Hepatocyte (in vitro differentiated cells): ENCODE data around the gene ECT2. TPM values are rescaled to one million over a fixed set of nuclear protein-coding genes. Genes with fewer than 3 reads are reported as not detected.
A peak's percentile ranks its signal among the peaks of the same experiment; 100 is the strongest.
"Not testable (repeated sequence)": the region's sequence is repeated elsewhere in the genome, so short reads cannot be mapped to it uniquely, and the experiment has no call there.

ENCODE experiments used
- DNase-seq: peaks from one replicate; pipeline ENCODE4 v3.0.0-alpha.2; 2016; ENCODE audit warnings: low spot score
- H2AFZ ChIP-seq: fragments of 200-600 bp; sonication (generic); 2 replicates; pipeline ENCODE4 v1.6.0; 2016; ENCODE audit warnings: antibody characterized with exemption, mild to moderate bottlenecking
- H3K27ac ChIP-seq: fragments of 200-600 bp; sonication (generic); 2 replicates; pipeline ENCODE4 v1.5.1; 2016; ENCODE audit warnings: mild to moderate bottlenecking
- H3K27me3 ChIP-seq: fragments of 200-600 bp; sonication (generic); 2 replicates; pipeline ENCODE4 v1.6.1; 2016
- H3K36me3 ChIP-seq: fragments of 200-600 bp; sonication (generic); replicated peaks from 2 replicates; pipeline ENCODE4 v1.5.1; 2016; ENCODE audit warnings: low read depth; ENCODE audit not compliant: insufficient read depth
- H3K4me1 ChIP-seq: fragments of 200-600 bp; sonication (generic); 2 replicates; pipeline ENCODE4 v1.5.1; 2016; ENCODE audit warnings: mild to moderate bottlenecking, moderate library complexity; ENCODE audit not compliant: insufficient read depth
- H3K4me2 ChIP-seq: fragments of 200-600 bp; sonication (generic); 2 replicates; pipeline ENCODE4 v1.6.0; 2016
- H3K4me3 ChIP-seq: fragments of 200-600 bp; sonication (generic); 2 replicates; pipeline ENCODE4 v1.5.1; 2016; ENCODE audit warnings: mild to moderate bottlenecking
- H3K79me2 ChIP-seq: fragments of 200-600 bp; sonication (generic); 2 replicates; pipeline ENCODE4 v1.6.0; 2017; ENCODE audit warnings: mild to moderate bottlenecking
- H3K9me2 ChIP-seq: fragments of 200-600 bp; sonication (generic); replicated peaks from 2 replicates; pipeline ENCODE4 v1.6.0; 2017; ENCODE audit warnings: mild to moderate bottlenecking; ENCODE audit not compliant: insufficient read depth
- H3K9me3 ChIP-seq: fragments of 200-600 bp; sonication (generic); 2 replicates; pipeline ENCODE4 v1.5.1; 2016; ENCODE audit warnings: low read depth, mild to moderate bottlenecking
- H4K20me1 ChIP-seq: fragments of 200-600 bp; sonication (generic); 2 replicates; pipeline ENCODE4 v1.6.0; 2016; ENCODE audit warnings: mild to moderate bottlenecking; ENCODE audit not compliant: insufficient read depth, poor library complexity, severe bottlenecking
- EZH2 ChIP-seq: fragments of 200-600 bp; sonication (generic); IDR thresholded peaks from 2 replicates; pipeline ENCODE4 v1.6.1; 2016; ENCODE audit warnings: antibody characterized with exemption, mild to moderate bottlenecking, borderline replicate concordance
- EZH2phosphoT487 ChIP-seq: fragments of 200-600 bp; sonication (generic); IDR thresholded peaks from one replicate; pipeline ENCODE4 v1.6.1; 2018; ENCODE audit warnings: antibody characterized with exemption, mild to moderate bottlenecking, low read depth, moderate library complexity; ENCODE audit not compliant: unreplicated experiment, severe bottlenecking
- WGBS: methylation state at CpG from one replicate; pipeline ENCODE4 v1.1.6; 2016; ENCODE audit warnings: low lambda C conversion rate; ENCODE audit errors: missing lambda C conversion rate; 5-methylcytosine and 5-hydroxymethylcytosine counted together
- polyA plus RNA-seq: library from polyadenylated mRNA; unstranded; fragments of >200 nt; fragmentation: Nextera tagmentation; extraction: Ambion mirVana; gene quantifications from 2 replicates; pipeline ENCODE4 v1.2.1, GENCODE V29; 2016
- total RNA-seq: library from RNA; depleted of rRNA; stranded (reverse); fragments of >200 nt; gene quantifications from 2 replicates; pipeline ENCODE4 v1.2.3, GENCODE V29; 2014
- TF ChIP-seq, protein P1 (sequence below): fragments of 200-600 bp; sonication (generic); IDR thresholded peaks from 2 replicates; pipeline ENCODE4 v1.5.1; 2016; ENCODE audit warnings: antibody characterized with exemption, mild to moderate bottlenecking; ENCODE audit not compliant: poor library complexity

The ECT2 gene
- total and polyA plus RNA-seq, 2 experiments from 2014 or later = 9.3 to 16.7 TPM

DNA sequence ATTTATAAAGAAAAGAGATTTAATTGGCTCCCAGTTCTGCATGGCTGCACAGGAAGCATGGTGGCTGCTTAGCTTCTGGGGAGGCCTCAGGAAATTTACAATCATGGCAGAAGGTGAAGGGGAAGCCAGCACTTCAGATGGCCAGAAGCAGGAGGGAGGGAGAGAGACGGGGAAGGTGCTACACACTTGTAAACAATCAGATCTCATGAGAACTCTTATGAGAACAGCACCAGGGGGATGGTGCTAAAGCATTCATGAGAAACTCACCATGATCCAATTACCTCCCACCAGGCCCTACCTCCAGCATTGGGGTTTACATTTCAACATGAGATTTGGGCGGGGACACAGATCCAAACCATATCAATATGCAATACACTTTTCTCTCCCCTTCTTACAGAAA lies 73.7 kb downstream of the ECT2 start:
- Histone ChIP-seq H3K79me2 (no peaks in the 10 kb centered on the region), H3K4me3 (no peak overlapping the region), H4K20me1 (no peaks in the 10 kb centered on the region), H3K9me2 (no peaks in the 10 kb centered on the region), H3K27me3 (no peaks in the 10 kb centered on the region), H3K4me1 (no peaks in the 10 kb centered on the region), H3K9me3 (no peaks in the 10 kb centered on the region), H2AFZ (no peak overlapping the region), H3K36me3 (no peaks in the 10 kb centered on the region), H3K27ac (no peak overlapping the region), H3K4me2 (no peak overlapping the region)
- 88% methylated on average over 2 of the region's 2 CpGs for WGBS
- TF ChIP-seq EZH2 (no peak), EZH2phosphoT487 (no peak)
- TF ChIP-seq, protein P1, sequence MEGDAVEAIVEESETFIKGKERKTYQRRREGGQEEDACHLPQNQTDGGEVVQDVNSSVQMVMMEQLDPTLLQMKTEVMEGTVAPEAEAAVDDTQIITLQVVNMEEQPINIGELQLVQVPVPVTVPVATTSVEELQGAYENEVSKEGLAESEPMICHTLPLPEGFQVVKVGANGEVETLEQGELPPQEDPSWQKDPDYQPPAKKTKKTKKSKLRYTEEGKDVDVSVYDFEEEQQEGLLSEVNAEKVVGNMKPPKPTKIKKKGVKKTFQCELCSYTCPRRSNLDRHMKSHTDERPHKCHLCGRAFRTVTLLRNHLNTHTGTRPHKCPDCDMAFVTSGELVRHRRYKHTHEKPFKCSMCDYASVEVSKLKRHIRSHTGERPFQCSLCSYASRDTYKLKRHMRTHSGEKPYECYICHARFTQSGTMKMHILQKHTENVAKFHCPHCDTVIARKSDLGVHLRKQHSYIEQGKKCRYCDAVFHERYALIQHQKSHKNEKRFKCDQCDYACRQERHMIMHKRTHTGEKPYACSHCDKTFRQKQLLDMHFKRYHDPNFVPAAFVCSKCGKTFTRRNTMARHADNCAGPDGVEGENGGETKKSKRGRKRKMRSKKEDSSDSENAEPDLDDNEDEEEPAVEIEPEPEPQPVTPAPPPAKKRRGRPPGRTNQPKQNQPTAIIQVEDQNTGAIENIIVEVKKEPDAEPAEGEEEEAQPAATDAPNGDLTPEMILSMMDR = no peak
- no peak for DNase-seq

DNA sequence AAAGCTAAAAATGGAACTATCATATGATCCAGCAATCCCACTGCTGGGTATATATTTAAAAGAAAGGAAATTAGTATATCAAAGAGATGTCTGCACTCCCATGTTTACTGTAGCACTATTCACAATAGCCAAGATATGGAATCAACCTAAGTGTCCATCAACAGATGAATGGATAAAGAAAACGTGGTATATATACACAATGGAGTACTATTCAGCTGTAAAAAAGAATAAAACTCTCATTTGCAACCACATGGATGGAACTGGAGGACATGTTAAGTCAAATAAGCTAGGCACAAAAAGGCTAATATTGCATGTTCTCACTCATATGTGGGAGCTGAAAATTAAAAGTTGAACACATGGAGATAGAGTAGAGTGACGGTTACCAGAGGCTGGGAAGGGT lies 76.7 kb downstream of the ECT2 start:
- H3K9me3 ChIP-seq, H3K9me2 ChIP-seq, H3K27me3 ChIP-seq, H3K27ac ChIP-seq, H3K36me3 ChIP-seq, H3K4me2 ChIP-seq, H3K79me2 ChIP-seq, H2AFZ ChIP-seq, H4K20me1 ChIP-seq, H3K4me1 ChIP-seq, DNase-seq, H3K4me3 ChIP-seq: not testable (repeated sequence)
- WGBS = 96% methylated on average over 2 of the region's 2 CpGs

DNA sequence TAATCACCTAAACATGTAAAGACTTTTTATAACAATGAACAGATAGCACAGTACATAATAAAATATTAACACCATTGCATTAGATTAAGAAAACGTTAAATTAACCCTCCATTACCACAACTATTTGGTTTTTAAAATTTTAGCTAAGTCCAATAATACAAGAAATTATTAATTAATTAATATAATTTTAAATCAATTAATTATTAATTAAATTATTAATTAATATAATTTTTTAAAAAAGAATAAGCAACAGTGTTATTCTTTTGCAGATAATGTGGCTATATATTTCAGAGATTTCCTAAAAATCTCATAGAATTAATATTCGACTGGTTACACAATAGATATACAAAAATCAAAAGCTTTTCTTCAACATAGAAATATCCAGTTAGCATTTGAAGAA lies 82.5 kb downstream of the ECT2 start:
- no peak overlapping the region for H3K4me2 ChIP-seq
- H3K79me2 ChIP-seq = no peaks in the 10 kb centered on the region
- H3K9me2 ChIP-seq = no peaks in the 10 kb centered on the region
- no peak overlapping the region for H3K4me3 ChIP-seq
- no peaks in the 10 kb centered on the region for H3K4me1 ChIP-seq
- no peak overlapping the region for H3K27ac ChIP-seq
- no peaks in the 10 kb centered on the region for H3K9me3 ChIP-seq
- H3K27me3 ChIP-seq = no peaks in the 10 kb centered on the region
- H3K36me3 ChIP-seq = no peaks in the 10 kb centered on the region
- H2AFZ ChIP-seq = no peak overlapping the region
- TF ChIP-seq, protein P1 = no peak
- TF ChIP-seq EZH2 (no peak), EZH2phosphoT487 (no peak)
- H4K20me1 ChIP-seq = no peaks in the 10 kb centered on the region
- DNase-seq = no peak
- 81% methylated on average over 2 of the region's 2 CpGs for WGBS

DNA sequence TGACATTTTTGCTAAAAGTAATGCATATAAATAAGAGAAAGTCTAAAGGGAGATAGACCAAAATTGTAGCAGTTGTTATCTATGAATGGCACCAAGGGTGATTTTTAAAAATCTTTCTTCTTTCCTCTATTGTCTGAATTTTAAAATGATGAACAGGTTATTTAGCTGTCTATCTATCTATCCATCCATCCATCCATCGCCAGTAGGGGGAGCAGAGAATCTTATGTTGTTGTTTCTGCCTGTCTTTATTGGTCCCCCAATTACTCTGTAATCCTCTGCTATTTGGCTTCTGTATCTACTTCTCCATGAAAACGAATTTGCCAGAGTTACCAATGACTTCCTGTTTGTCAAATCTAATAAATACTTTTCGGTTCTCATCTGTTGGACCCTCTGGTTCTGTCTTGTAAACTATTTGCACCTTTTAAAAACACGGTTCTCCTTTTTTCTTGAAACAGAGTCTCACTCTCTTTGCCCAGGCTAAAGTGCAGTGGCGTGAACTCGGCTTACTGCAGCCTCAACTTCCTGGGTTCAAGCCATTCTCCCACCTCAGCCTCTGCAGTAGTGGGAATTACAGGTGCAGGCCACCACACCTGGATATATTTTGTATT lies 86.0 kb downstream of the ECT2 start:
- Histone ChIP-seq H4K20me1 (no peaks in the 10 kb centered on the region), H3K4me3 (no peak overlapping the region), H3K4me1 (no peaks in the 10 kb centered on the region), H3K27ac (no peak overlapping the region), H3K9me3 (no peaks in the 10 kb centered on the region), H3K27me3 (no peaks in the 10 kb centered on the region), H2AFZ (no peak overlapping the region), H3K9me2 (no peaks in the 10 kb centered on the region), H3K36me3 (no peaks in the 10 kb centered on the region), H3K79me2 (no peaks in the 10 kb centered on the region), H3K4me2 (no peak overlapping the region)
- peak; percentile 57 for DNase-seq
- no peak for TF ChIP-seq EZH2
- TF ChIP-seq, protein P1 = peak; percentile 58
- 49% methylated on average over 6 of the region's 6 CpGs for WGBS
